ENCODE measurements around the gene NCAM1. TPM values are rescaled to one million over a fixed set of nuclear protein-coding genes. Genes with fewer than 3 reads are reported as not detected.

The NCAM1 gene
- total RNA-seq, 2 donors from 2014 or later: 225 to 229 TPM

DNA sequence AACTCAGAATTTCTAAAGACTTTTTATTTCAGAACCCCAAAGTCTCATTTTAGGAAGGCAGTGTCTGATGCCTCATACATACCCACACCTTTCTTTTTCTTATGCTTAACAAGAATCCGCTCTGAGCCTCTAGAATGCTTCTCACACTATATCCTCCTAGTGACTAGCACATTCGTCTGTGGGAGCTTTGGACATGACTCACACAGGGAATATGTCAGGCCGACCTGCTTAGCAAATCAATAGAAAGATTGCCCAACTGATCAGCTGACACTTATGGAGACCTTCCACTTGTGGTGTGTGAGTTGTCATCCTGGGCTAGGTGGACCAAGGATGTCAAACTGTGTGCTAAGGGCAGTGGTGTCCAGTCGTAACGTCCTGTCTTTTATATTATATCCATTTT lies 223.3 kb downstream of the NCAM1 start:
- Histone ChIP-seq H3K36me3 (no peaks in the 10 kb centered on the region), H3K4me3 (no peak overlapping the region), H3K27ac (no peak overlapping the region), H3K4me1 (peaks cover 0 to 26% of the 10 kb centered on the region in 2 donors), H3K27me3 (no peaks in the 10 kb centered on the region), H3K9me3 (no peaks in the 10 kb centered on the region)
- TF ChIP-seq, protein P1, sequence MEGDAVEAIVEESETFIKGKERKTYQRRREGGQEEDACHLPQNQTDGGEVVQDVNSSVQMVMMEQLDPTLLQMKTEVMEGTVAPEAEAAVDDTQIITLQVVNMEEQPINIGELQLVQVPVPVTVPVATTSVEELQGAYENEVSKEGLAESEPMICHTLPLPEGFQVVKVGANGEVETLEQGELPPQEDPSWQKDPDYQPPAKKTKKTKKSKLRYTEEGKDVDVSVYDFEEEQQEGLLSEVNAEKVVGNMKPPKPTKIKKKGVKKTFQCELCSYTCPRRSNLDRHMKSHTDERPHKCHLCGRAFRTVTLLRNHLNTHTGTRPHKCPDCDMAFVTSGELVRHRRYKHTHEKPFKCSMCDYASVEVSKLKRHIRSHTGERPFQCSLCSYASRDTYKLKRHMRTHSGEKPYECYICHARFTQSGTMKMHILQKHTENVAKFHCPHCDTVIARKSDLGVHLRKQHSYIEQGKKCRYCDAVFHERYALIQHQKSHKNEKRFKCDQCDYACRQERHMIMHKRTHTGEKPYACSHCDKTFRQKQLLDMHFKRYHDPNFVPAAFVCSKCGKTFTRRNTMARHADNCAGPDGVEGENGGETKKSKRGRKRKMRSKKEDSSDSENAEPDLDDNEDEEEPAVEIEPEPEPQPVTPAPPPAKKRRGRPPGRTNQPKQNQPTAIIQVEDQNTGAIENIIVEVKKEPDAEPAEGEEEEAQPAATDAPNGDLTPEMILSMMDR (IDR thresholded peaks at IDR 0.05): no peak
- peak; percentile 56 for DNase-seq (ENCODE audit: low spot score)

DNA sequence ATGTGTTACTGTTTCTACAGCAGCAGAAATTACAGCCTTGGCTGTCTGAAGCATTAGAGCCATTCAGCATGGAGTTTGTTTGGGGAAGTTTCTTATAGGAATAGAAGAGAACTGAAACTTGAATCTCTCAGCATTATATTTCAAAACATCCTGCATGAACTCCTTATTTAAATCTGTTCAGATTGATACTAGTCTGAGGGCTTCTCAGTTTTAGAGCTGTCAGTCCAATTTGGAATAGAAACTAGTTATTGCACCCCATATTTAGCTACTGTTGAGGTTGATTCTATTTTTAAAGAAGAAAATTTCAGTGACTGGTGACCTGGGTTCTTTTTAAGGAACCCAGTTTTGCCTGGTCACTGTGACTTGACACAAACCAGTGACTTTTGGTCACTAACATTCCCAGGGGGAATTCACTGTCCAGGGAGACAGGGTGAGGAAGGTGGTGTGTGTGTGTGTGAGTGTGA lies 227.2 kb downstream of the NCAM1 start:
- peaks cover 0 to 59% of the 10 kb centered on the region in 2 donors for H3K4me1 ChIP-seq
- H3K36me3 ChIP-seq: no peaks in the 10 kb centered on the region
- no peak overlapping the region for H3K4me3 ChIP-seq
- TF ChIP-seq, protein P1 (IDR thresholded peaks at IDR 0.05): no peak
- H3K9me3 ChIP-seq: no peaks in the 10 kb centered on the region
- peak overlapping the region in 1 of 2 donors; percentile 18 for H3K27ac ChIP-seq
- DNase-seq (ENCODE audit: low spot score): no peak
- no peaks in the 10 kb centered on the region for H3K27me3 ChIP-seq

DNA sequence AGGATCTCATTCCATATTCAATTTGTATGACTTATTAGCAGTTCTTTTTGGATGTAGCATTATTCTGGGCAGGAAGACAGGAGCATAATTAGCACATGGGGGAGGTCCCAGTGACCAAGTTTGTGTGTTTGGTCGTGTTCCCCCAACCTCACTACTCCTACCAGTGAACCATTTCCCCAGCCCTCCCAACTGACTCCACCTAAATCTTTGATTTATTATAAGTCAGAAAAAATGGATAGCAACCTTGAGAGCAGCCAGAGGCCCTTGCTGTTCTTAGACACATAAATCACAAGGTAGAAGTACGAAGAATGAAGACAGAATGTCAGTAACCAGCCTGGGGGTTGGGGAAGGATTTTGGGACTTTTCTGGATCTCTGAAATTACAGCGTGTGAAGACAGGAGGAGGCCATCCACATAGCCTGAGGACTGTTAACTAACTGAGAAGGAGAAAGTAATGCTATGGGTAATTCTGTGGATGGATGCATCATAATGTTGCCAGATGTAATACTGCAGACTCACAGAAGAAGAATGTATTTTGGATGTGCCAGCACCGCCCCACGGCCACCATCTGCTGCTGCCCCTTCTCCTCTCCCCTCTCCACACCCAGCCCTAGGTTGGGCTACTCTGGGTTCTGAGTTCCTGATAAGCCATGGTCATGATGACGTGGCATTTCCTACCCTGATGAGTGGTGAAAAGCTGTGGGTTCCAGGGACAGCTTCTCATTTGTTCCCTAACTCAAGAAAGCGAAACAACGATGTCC lies 228.9 kb downstream of the NCAM1 start:
- Histone ChIP-seq H3K9me3 (no peaks in the 10 kb centered on the region), H3K36me3 (no peaks in the 10 kb centered on the region), H3K27ac (peak overlapping the region; percentile 18 to 68), H3K4me3 (no peak overlapping the region), H3K27me3 (no peaks in the 10 kb centered on the region), H3K4me1 (peaks cover 0 to 73% of the 10 kb centered on the region in 2 donors)
- TF ChIP-seq, protein P1 (IDR thresholded peaks at IDR 0.05): no peak
- peak; percentile 90 for DNase-seq (ENCODE audit: low spot score)

DNA sequence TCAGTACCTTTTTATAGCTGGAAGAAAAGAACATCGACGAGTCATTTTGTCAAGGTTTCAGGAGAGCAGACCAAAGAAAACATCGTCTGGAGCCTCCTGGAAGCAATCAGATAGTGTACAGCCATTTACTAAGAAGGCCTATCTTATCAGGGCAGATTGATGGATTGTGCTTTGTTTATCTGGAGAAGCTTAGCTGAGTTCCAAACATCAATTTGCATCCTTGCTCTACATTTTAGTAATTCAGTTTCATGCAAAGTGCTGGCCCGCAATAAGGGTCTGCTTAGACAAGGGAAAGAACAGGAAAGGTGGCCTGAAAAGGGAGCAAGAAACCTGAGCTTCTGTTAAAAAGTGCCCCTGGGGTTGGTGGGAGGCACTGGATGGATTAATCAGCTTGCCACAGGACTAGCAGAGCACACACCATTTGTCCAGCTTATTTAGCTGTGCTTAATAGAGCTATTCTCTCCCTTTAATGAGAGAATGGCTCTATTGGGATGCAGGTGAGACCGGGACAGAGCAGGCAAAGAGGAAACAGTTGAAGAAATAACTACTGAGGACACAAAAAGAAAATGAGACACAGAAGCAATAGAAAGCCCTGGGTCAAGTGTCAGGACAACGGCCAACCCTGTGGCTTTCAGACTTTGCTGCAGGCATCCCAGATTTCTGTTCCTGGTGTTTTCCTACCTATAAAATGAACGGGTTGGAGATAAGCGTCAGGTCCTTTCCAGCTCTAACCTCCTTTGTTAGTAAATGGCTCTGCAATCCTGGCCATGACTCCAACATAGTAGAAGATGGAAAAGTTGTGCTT lies 231.1 kb downstream of the NCAM1 start:
- Histone ChIP-seq H3K9me3 (no peaks in the 10 kb centered on the region), H3K36me3 (no peaks in the 10 kb centered on the region), H3K4me3 (no peak overlapping the region), H3K27me3 (no peaks in the 10 kb centered on the region), H3K4me1 (peaks cover 0 to 74% of the 10 kb centered on the region in 2 donors), H3K27ac (peak overlapping the region in 1 of 2 donors; percentile 68)
- TF ChIP-seq, protein P1 (IDR thresholded peaks at IDR 0.05): no peak
- DNase-seq (ENCODE audit: low spot score): peak; percentile 57

DNA sequence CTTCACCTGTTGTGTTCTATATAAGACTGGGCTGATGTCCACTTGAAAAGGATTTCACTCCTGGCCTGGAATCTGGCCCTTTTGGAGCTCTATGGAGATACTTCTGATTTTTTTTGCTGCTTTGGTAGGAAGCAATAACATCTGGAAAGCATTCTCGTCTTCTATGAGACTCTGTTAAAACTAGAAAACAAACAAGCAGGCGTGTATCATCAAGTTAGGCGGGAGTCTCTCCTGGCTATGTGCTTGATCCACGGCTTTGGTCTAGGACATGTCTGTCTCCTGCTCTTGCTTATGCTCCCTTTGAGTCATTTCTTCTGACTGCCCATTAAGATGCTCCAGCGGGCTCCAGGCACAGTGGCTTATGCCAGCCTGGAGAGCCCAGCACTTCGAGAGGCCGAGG lies 231.8 kb downstream of the NCAM1 start:
- no peaks in the 10 kb centered on the region for H3K9me3 ChIP-seq
- no peak overlapping the region for H3K4me3 ChIP-seq
- H3K27me3 ChIP-seq: no peaks in the 10 kb centered on the region
- TF ChIP-seq, protein P1 (IDR thresholded peaks at IDR 0.05): no peak
- H3K27ac ChIP-seq: peak overlapping the region; percentile 53 to 68
- DNase-seq (ENCODE audit: low spot score): peak; percentile 61
- H3K36me3 ChIP-seq: no peaks in the 10 kb centered on the region
- peaks cover 0 to 75% of the 10 kb centered on the region in 2 donors for H3K4me1 ChIP-seq
